ENCODE measurements around the gene C1GALT1C1L.

C1GALT1C1L gene

GRCh38 chr2:43634604-43635306 lies 41.5 kb downstream of the C1GALT1C1L start:
- H3K79me2 ChIP-seq (ENCODE audit: insufficient read depth, low read length): no peaks in the 10 kb centered on the region
- no peaks in the 10 kb centered on the region for H4K20me1 ChIP-seq (ENCODE audit: insufficient read depth, low read length, poor library complexity, severe bottlenecking)
- no peaks in the 10 kb centered on the region for H3K36me3 ChIP-seq (ENCODE audit: insufficient read depth, low read length)
- no peak overlapping the region for H2AFZ ChIP-seq (ENCODE audit: low read length)
- no peaks in the 10 kb centered on the region for H3F3A ChIP-seq (ENCODE audit: low read depth)
- H3K4me3 ChIP-seq (ENCODE audit: low read length, poor library complexity, severe bottlenecking): no peak overlapping the region
- H3K9me2 ChIP-seq (replicated peaks; ENCODE audit: low read depth, low read length): no peaks in the 10 kb centered on the region
- H3K27me3 ChIP-seq (ENCODE audit: insufficient read depth, low read length, poor library complexity, severe bottlenecking): no peaks in the 10 kb centered on the region
- no peak overlapping the region for H3K4me2 ChIP-seq (ENCODE audit: low read depth, low read length, poor library complexity, severe bottlenecking)
- H3K4me1 ChIP-seq (ENCODE audit: insufficient read depth, low read length, poor library complexity, severe bottlenecking): peaks cover 6% of the 10 kb centered on the region
- H3K9me3 ChIP-seq (ENCODE audit: insufficient read depth, low read depth, low read length): peaks cover 8% of the 10 kb centered on the region; the same call in 1 of the 2 replicates
- TF ChIP-seq EZH2phosphoT487 (IDR thresholded peaks at IDR 0.05; ENCODE audit: borderline replicate concordance): no peak
- no peak for TF ChIP-seq CTCF (conservative IDR thresholded peaks at IDR 0.05; ENCODE audit: low read length)
- no peak overlapping the region for H3K9ac ChIP-seq (ENCODE audit: low read depth, low read length, poor library complexity, severe bottlenecking)

- TF ChIP-seq CTCF (conservative IDR thresholded peaks at IDR 0.05; ENCODE audit: low read length) (no peak), EZH2phosphoT487 (IDR thresholded peaks at IDR 0.05; ENCODE audit: borderline replicate concordance) (no peak)
- Histone ChIP-seq H3K9ac (ENCODE audit: low read depth, low read length, poor library complexity, severe bottlenecking) (no peak overlapping the region), H4K20me1 (ENCODE audit: insufficient read depth, low read length, poor library complexity, severe bottlenecking) (no peaks in the 10 kb centered on the region), H3K4me3 (ENCODE audit: low read length, poor library complexity, severe bottlenecking) (no peak overlapping the region), H3K79me2 (ENCODE audit: insufficient read depth, low read length) (no peaks in the 10 kb centered on the region), H3F3A (ENCODE audit: low read depth) (no peaks in the 10 kb centered on the region), H3K9me2 (replicated peaks; ENCODE audit: low read depth, low read length) (no peaks in the 10 kb centered on the region), H3K9me3 (ENCODE audit: insufficient read depth, low read depth, low read length) (no peaks in the 10 kb centered on the region), H3K4me2 (ENCODE audit: low read depth, low read length, poor library complexity, severe bottlenecking) (no peak overlapping the region), H3K36me3 (ENCODE audit: insufficient read depth, low read length) (no peaks in the 10 kb centered on the region), H2AFZ (ENCODE audit: low read length) (no peak overlapping the region), H3K27me3 (ENCODE audit: insufficient read depth, low read length, poor library complexity, severe bottlenecking) (no peaks in the 10 kb centered on the region), H3K4me1 (ENCODE audit: insufficient read depth, low read length, poor library complexity, severe bottlenecking) (peaks cover 3% of the 10 kb centered on the region)
Measured at GRCh38 chr2:43631618-43632317, 44.5 kb downstream of the C1GALT1C1L start.

Measured in Loucy (cell line).